Lung (tissue), 12 donors: Measurements from ENCODE around the gene ZBBX. TPM values are rescaled to one million over a fixed set of nuclear protein-coding genes. Genes with fewer than 3 reads are reported as not detected.

Experiments used
- ATAC-seq: fragments of 200-7000 bp; cut with Tn5 transposase; one replicate; pipeline ENCODE4 v1.9.1; 2020; ENCODE audit warnings: moderate number of reproducible peaks; ENCODE audit not compliant: insufficient read depth, low FRiP score
- DNase-seq, 3 donors: peaks; one replicate each; pipeline ENCODE4 v3.0.0-alpha.2; 2013 to 2017
- H3K27ac ChIP-seq, 2 donors: one replicate each; pipeline ENCODE4 v1.5.1; 2013; ENCODE audit warnings: mild to moderate bottlenecking in 2 of 2, moderate library complexity in 2 of 2, control low read depth in 1 of 2, inconsistent platforms in 1 of 2, low read depth in 1 of 2, low read length in 1 of 2
- H3K27me3 ChIP-seq, 3 donors: one replicate each; pipeline ENCODE4 v1.5.1; 2013; ENCODE audit warnings: low read length in 2 of 3; ENCODE audit not compliant: control insufficient read depth in 3 of 3, insufficient read depth in 3 of 3
- H3K36me3 ChIP-seq, 4 donors: one replicate each; pipeline ENCODE4 v1.5.1; 2013; ENCODE audit warnings: low read length in 4 of 4, mild to moderate bottlenecking in 1 of 4, moderate library complexity in 1 of 4; ENCODE audit not compliant: control insufficient read depth in 4 of 4, insufficient read depth in 4 of 4
- H3K4me1 ChIP-seq, 5 donors: one replicate each; pipeline ENCODE4 v1.5.1; 2013; ENCODE audit warnings: low read length in 5 of 5, mild to moderate bottlenecking in 2 of 5, moderate library complexity in 1 of 5; ENCODE audit not compliant: control insufficient read depth in 5 of 5, insufficient read depth in 5 of 5
- H3K4me3 ChIP-seq: one replicate; pipeline ENCODE4 v1.5.1; 2013; ENCODE audit warnings: mild to moderate bottlenecking, control low read depth, moderate library complexity
- H3K9ac ChIP-seq, 2 donors: one replicate each; pipeline ENCODE4 v1.5.1; 2013; ENCODE audit warnings: low read length in 2 of 2, control low read depth in 1 of 2; ENCODE audit not compliant: insufficient read depth in 1 of 2
- H3K9me3 ChIP-seq, 4 donors: one replicate each; pipeline ENCODE4 v1.5.1; 2013; ENCODE audit warnings: low read length in 3 of 4, mild to moderate bottlenecking in 1 of 4, moderate library complexity in 1 of 4; ENCODE audit not compliant: control insufficient read depth in 4 of 4, insufficient read depth in 3 of 4
- CTCF ChIP-seq: IDR thresholded peaks from 2 replicates; pipeline ENCODE4 v1.5.1; 2012; ENCODE audit warnings: mild to moderate bottlenecking; ENCODE audit errors: control extremely low read depth, extremely low read depth
- WGBS, 2 donors: extraction: QIAGEN DNeasy Blood & Tissue Kit; methylation state at CpG; one replicate each; pipeline ENCODE4 v1.1.7; 2013; 5-methylcytosine and 5-hydroxymethylcytosine counted together
- polyA plus RNA-seq, 2 donors: library from polyadenylated mRNA; stranded (reverse); fragments of 200-250 nt; gene quantifications; one replicate each; pipeline ENCODE4 v1.2.1, GENCODE V29; 2013
- total RNA-seq, 2 donors: library from RNA; depleted of rRNA in 1 of 2; stranded (reverse); fragments of >200 nt in 1 of 2; gene quantifications; one replicate each; pipeline ENCODE4 v1.2.1, GENCODE V29; 2014 to 2021
- donor health status: control.
- donor health status: control.
- donor health status: Bipolar disorder and iron deficiency.
- donor health status: healthy.
- donor health status: DM: yes; HTN: yes; CAD: no.

Gene ZBBX
- total and polyA plus RNA-seq, 4 donors: 7.1 to 51.3 (median 17.1) TPM

DNA sequence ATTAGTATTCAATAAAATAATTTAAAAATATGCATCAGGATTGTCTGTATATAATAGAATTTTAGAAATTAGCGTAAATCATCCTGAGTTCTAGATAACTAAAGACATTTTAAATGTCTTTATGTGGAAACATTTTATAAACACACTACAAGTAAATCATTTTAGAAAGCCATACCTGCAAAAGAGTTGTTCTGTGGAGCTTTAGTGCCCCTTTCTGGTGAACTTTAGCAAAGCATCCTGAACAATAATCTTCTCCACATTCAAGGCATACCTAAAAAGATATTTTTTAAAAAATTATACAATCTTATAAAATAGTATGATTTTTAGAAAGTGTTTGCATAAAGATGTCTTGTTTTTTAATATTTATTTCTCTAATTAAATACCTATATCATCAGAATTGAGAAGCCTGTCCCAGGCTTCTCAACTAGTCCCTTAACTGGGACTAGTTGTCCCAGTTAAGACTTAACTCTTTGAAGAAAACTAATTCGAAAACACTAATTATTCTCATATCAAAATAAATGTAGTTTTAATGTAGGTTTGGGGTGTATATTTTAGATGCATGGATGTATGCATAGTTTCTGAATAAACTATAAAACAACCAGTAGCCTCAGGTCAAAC is 29.7 kb downstream of the ZBBX start:
- no peaks in the 10 kb centered on the region for H3K9me3 ChIP-seq
- H3K27me3 ChIP-seq: no peaks in the 10 kb centered on the region
- no peak overlapping the region for H3K4me3 ChIP-seq
- no peaks in the 10 kb centered on the region for H3K4me1 ChIP-seq
- TF ChIP-seq CTCF: peak; percentile 4
- H3K27ac ChIP-seq: no peak overlapping the region
- no peak for ATAC-seq
- peak; percentile 13 to 54 (median 50) for DNase-seq
- H3K9ac ChIP-seq: no peak overlapping the region
- 32 to 70% methylated on average over 2 of the region's 2 CpGs for WGBS, 2 donors
- H3K36me3 ChIP-seq: no peaks in the 10 kb centered on the region

- Histone ChIP-seq H3K4me1 (no peaks in the 10 kb centered on the region), H3K27me3 (no peaks in the 10 kb centered on the region), H3K36me3 (no peaks in the 10 kb centered on the region), H3K4me3 (no peak overlapping the region), H3K9ac (no peak overlapping the region), H3K27ac (no peak overlapping the region), H3K9me3 (no peaks in the 10 kb centered on the region)
- no peak for ATAC-seq
- WGBS, 2 donors: 37 to 75% methylated on average over 1 of the region's 1 CpG
- no peak for TF ChIP-seq CTCF
- no peak for DNase-seq
Measured at GRCh38 chr3:167346171-167346570, 33.9 kb downstream of the ZBBX start.

GRCh38 chr3:167330993-167331785 is 48.9 kb downstream of the ZBBX start:
- WGBS, 2 donors: 89 to 94% methylated on average over 5 of the region's 5 CpGs
- ATAC-seq (no peak), DNase-seq (no peak)
- Histone ChIP-seq H3K4me3 (no peak overlapping the region), H3K27ac (no peak overlapping the region), H3K9ac (no peak overlapping the region), H3K36me3 (no peaks in the 10 kb centered on the region), H3K9me3 (no peaks in the 10 kb centered on the region), H3K27me3 (no peaks in the 10 kb centered on the region), H3K4me1 (no peaks in the 10 kb centered on the region)
- no peak for TF ChIP-seq CTCF
